Aorta (tissue), 5 donors: ENCODE results near the gene BPTF. TPM values are rescaled to one million over a fixed set of nuclear protein-coding genes. Genes with fewer than 3 reads are reported as not detected.

Experiments used
- ATAC-seq: fragments of 200-7000 bp; cut with Tn5 transposase; one replicate; pipeline ENCODE4 v1.9.1; 2022; ENCODE audit warnings: moderate library complexity; ENCODE audit not compliant: low FRiP score
- DNase-seq, 2 donors: peaks; one replicate each; pipeline ENCODE4 v3.0.0-alpha.2; 2020
- H3K27ac ChIP-seq, 2 donors: one replicate each; pipeline ENCODE4 v1.5.1; 2013; ENCODE audit warnings: low read length in 2 of 2, mild to moderate bottlenecking in 2 of 2, moderate library complexity in 2 of 2, control low read depth in 1 of 2, inconsistent platforms in 1 of 2, low read depth in 1 of 2
- H3K27me3 ChIP-seq, 2 donors: one replicate each; pipeline ENCODE4 v1.6.1; 2013; ENCODE audit warnings: control low read depth in 1 of 2, low read length in 1 of 2, mild to moderate bottlenecking in 1 of 2, moderate library complexity in 1 of 2; ENCODE audit not compliant: insufficient read depth in 2 of 2, control insufficient read depth in 1 of 2
- H3K36me3 ChIP-seq, 2 donors: one replicate each; pipeline ENCODE4 v1.6.1; 2013; ENCODE audit warnings: control low read depth in 1 of 2, low read length in 1 of 2, mild to moderate bottlenecking in 1 of 2; ENCODE audit not compliant: insufficient read depth in 2 of 2, control insufficient read depth in 1 of 2
- H3K4me1 ChIP-seq, 2 donors: one replicate each; pipeline ENCODE4 v1.6.1; 2013; ENCODE audit warnings: low read length in 2 of 2, control low read depth in 1 of 2, mild to moderate bottlenecking in 1 of 2, moderate library complexity in 1 of 2; ENCODE audit not compliant: insufficient read depth in 2 of 2, control insufficient read depth in 1 of 2
- H3K4me3 ChIP-seq, 2 donors: one replicate each; pipeline ENCODE4 v1.5.1; 2013; ENCODE audit warnings: low read length in 2 of 2, control low read depth in 1 of 2, mild to moderate bottlenecking in 1 of 2
- H3K9me3 ChIP-seq: one replicate; pipeline ENCODE4 v1.6.1; 2013; ENCODE audit warnings: mild to moderate bottlenecking, low read length; ENCODE audit not compliant: control insufficient read depth
- WGBS, 2 donors: extraction: QIAGEN DNeasy Blood & Tissue Kit; methylation state at CpG; one replicate each; pipeline ENCODE4 v1.1.7; 2013; 5-methylcytosine and 5-hydroxymethylcytosine counted together
- intact Hi-C, 2 donors: fragments of 100-400 bp; cut with DNase I; formaldehyde crosslinking; loops; one replicate each; pipeline versions ENCODE4 v1.14.2 to v1.15.0; 2022
- polyA plus RNA-seq, 2 donors: library from polyadenylated mRNA; stranded (reverse); fragments of 200-250 nt; gene quantifications; one replicate each; pipeline ENCODE4 v1.2.3, GENCODE V29; 2013
- total RNA-seq, 2 donors: library from RNA; stranded (reverse); fragmentation: NEBNext Ultra II Directional; extraction: Animal tissue kit (Norgen Biotek cat#: 25700); gene quantifications; one replicate each; pipeline ENCODE4 v1.2.1, GENCODE V29; 2021
- donor health status: healthy with polysubstance abuse.
- donor health status: Bipolar disorder and iron deficiency.
- donor health status: DM: no; HTN: no; CAD: no.
- donor health status: DM: no; HTN: no; CAD: no.
- donor health status: DM: yes; HTN: yes; CAD: no.

The BPTF gene
- total and polyA plus RNA-seq, 4 donors: 17.8 to 121 (median 54.2) TPM

DNA sequence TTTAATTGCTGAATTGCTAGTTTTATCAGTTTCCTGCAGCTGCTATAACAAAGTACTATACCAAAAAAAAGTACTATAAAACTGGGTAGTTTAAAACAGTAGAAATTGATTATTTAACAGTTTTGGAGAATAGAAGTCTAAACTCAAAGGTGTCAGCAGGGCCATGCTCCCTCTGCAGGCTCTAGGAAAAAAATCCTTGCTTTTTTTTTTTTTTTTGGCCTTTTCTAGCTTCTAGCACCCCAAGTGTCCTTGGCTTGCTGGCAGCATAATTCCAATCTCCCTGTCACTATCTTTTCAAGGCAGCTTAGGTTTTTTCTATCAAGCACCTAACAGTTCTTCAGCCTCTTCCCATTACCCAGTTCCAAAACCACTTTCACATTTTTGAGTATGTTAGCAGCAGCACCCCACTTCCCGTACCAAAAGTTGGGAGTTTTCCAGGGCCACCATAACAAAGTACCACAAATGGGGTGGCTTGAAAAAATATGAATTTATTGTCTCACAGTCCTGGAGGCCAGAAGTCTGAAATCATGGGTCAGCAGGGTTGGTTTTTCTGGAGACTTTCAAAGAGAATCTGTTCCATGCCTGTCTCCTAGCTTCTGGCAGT lies 37.4 kb downstream of the BPTF start:
- intact Hi-C loops: no loop called here
- Histone ChIP-seq H3K9me3 (no peaks in the 10 kb centered on the region), H3K4me3 (no peak overlapping the region), H3K36me3 (peaks cover 0 to 2% of the 10 kb centered on the region in 2 donors), H3K27ac (no peak overlapping the region), H3K4me1 (peaks cover 3% of the 10 kb centered on the region in 2 donors), H3K27me3 (no peaks in the 10 kb centered on the region)
- no peak for ATAC-seq
- DNase-seq: no peak
- WGBS, 2 donors: 93 to 94% methylated on average over 1 of the region's 1 CpG

DNA sequence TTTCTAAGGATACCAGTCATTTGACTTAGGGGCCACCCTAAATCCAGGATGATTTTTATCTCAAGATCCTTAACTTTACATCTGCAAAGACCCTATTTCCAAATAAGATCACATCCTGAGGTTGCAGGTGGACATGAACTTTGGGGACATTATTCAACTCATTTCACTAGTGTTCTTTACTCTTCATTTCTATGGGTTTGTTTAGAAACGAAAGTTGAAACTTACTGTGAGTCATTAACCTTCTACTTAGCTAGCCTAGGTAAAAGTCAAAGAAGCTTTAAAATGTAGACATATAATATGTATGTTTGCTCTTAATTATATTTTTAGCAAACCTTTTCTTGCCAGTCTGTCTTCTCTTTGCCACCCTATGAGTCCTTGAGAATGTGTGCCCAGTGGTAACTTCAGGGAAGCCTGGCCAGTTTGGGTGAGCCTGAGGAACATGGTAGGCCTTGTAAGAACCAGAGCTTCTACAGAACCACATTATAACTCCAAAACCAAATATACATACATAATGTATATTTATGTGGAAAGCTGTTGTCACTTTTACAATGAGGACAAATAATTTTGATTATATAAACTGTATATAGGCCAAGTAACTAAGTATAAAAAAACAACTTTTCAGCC lies 38.4 kb downstream of the BPTF start:
- DNase-seq (no peak), ATAC-seq (no peak)
- Histone ChIP-seq H3K27ac (no peak overlapping the region), H3K36me3 (peaks cover 0 to 2% of the 10 kb centered on the region in 2 donors), H3K4me3 (no peak overlapping the region), H3K9me3 (no peaks in the 10 kb centered on the region), H3K4me1 (peaks cover 3% of the 10 kb centered on the region in 2 donors), H3K27me3 (no peaks in the 10 kb centered on the region)
- intact Hi-C loops: no loop called here
- WGBS, 2 donors: 73 to 89% methylated on average over 1 of the region's 1 CpG

DNA sequence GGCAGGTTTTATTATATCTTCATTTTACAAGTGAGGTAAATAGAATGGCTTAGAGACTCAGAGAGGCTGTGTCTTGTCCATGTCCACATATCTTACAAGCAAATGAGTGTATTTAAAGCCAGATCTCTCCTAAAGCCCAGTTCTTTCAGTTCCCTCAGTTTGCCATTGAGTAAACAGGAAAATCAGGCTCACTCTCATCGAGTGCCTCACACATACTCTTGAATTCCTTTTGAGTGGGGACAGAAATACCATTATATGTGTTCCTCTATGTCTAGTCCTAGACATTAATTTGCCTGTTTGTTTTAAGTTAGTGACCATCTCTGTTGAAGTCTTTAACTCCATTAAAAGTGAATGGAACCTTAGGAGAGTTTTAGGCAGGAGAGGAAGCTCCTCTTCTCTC lies 40.1 kb downstream of the BPTF start:
- H3K4me1 ChIP-seq: peaks cover 3% of the 10 kb centered on the region in 2 donors
- WGBS, 2 donors: 20 to 21% methylated on average over 1 of the region's 1 CpG
- intact Hi-C loops: no loop called here
- no peak overlapping the region for H3K27ac ChIP-seq
- peaks cover 0 to 2% of the 10 kb centered on the region in 2 donors for H3K36me3 ChIP-seq
- no peaks in the 10 kb centered on the region for H3K9me3 ChIP-seq
- no peak overlapping the region for H3K4me3 ChIP-seq
- no peaks in the 10 kb centered on the region for H3K27me3 ChIP-seq
- ATAC-seq: no peak
- no peak for DNase-seq

DNA sequence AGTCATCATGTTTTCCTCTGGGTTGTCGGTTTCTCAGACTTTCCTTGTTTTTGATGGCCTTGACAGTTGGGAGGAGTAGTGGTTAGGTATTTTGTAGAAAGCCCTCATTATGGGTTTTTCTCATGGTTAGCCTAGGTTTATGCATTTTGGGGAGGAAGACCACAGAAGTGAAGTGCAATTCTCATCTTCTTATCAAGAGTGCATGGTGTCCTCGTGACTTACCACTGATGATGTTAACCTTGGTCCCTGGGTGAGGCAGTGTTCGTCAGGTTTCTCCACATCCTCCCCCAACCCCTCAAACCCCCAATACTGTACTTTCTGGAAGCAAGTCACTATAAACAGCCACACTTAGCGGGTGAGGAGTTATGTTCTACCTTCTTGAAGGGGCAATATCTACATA lies 42.3 kb downstream of the BPTF start:
- Histone ChIP-seq H3K9me3 (no peaks in the 10 kb centered on the region), H3K4me1 (peaks cover 2 to 3% of the 10 kb centered on the region in 2 donors), H3K27ac (no peak overlapping the region), H3K27me3 (no peaks in the 10 kb centered on the region), H3K4me3 (no peak overlapping the region), H3K36me3 (no peaks in the 10 kb centered on the region)
- intact Hi-C loops: no loop called here
- 92 to 97% methylated on average over 4 of the region's 4 CpGs for WGBS, 2 donors
- DNase-seq (no peak), ATAC-seq (no peak)

DNA sequence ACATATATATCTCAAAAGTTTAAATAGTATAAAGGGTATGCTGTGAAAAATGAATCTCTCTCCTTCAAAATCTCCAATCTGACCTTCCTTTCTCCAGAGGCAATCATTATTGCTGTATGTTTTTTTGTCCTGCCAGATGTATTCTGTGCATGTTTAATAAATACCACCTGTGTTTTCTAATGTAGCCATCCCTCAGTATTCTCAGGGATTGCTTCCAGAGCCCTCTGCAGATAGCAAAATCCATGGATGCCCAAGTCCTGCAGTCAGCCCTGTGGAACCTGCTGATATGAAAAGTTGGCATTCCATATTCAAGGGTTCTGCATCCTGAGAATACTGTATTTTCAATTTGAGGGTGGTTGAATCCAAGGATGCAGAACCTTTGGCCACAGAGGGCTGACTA lies 42.9 kb downstream of the BPTF start:
- intact Hi-C loops: no loop called here
- Histone ChIP-seq H3K4me1 (peaks cover 0 to 3% of the 10 kb centered on the region in 2 donors), H3K27me3 (no peaks in the 10 kb centered on the region), H3K9me3 (no peaks in the 10 kb centered on the region), H3K4me3 (no peak overlapping the region), H3K36me3 (no peaks in the 10 kb centered on the region), H3K27ac (no peak overlapping the region)
- DNase-seq (no peak), ATAC-seq (no peak)

DNA sequence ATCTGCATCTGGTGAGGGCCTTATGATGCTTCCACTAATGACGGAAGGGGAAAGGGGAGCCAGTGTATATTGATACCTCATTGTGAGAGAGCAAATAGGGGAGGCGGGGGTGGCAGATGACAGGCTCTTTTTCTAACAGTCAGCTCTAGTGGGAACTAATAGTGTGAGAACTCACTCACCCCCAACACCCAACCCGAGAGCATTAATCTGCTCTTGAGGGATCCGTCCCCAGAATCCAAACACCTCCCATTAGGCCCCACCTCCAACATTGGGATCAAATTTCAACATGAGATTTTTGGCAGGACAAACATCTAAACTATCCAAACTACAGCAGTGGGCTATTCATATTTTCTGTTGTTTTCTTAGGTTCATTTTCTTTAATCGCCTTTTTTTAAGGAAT lies 54.4 kb downstream of the BPTF start:
- DNase-seq: no peak
- no peaks in the 10 kb centered on the region for H3K4me1 ChIP-seq
- no peaks in the 10 kb centered on the region for H3K9me3 ChIP-seq
- ATAC-seq: no peak
- peaks cover 0 to 3% of the 10 kb centered on the region in 2 donors for H3K36me3 ChIP-seq
- no peaks in the 10 kb centered on the region for H3K27me3 ChIP-seq
- H3K4me3 ChIP-seq: no peak overlapping the region
- H3K27ac ChIP-seq: no peak overlapping the region
- WGBS, 2 donors: 59 to 66% methylated on average over 5 of the region's 5 CpGs
- intact Hi-C loops: no loop called here

DNA sequence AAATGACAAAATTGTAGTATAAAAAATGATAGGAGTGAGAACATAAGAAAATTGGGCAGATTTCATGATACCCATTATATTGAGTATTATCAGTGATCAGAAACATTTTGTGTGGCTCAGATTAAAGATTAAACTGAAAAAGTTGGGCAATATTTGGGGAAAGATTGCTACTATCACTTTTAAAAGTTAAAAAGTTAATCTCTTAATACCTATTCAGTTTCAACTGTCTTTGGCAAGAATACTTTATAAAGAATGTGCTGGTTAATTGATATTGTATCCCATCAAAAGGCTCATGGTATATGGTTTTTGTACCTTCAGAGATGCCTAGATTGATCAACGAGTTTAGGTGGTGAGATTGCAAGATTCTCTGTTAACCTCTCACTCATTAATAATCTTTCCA lies 55.8 kb downstream of the BPTF start:
- WGBS, 2 donors: 89 to 94% methylated on average over 1 of the region's 1 CpG
- H3K9me3 ChIP-seq: no peaks in the 10 kb centered on the region
- ATAC-seq (no peak), DNase-seq (no peak)
- no peaks in the 10 kb centered on the region for H3K27me3 ChIP-seq
- H3K4me1 ChIP-seq: no peaks in the 10 kb centered on the region
- H3K27ac ChIP-seq: no peak overlapping the region
- intact Hi-C loops: no loop called here
- H3K4me3 ChIP-seq: no peak overlapping the region
- H3K36me3 ChIP-seq: no peaks in the 10 kb centered on the region

DNA sequence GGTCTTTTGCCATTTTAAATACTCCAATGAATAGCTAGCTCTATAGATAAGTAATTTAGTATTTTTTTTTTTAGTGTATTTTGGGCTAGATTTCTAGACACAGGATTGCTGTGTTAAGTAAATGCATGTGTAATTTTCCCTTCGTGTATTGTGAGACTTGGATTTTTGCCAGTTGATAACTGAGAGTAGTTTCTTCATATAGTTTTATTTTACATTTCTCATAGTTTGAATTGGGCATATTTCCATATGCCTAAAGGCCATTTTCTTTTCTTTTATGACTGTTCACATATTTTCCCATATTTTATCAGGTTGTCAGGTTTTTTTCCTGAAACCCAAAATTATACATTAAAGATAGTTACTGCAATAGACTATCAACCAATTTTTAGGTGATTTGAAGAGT lies 59.4 kb downstream of the BPTF start:
- intact Hi-C loops: no loop called here
- Histone ChIP-seq H3K4me3 (no peak overlapping the region), H3K27ac (no peak overlapping the region), H3K4me1 (no peaks in the 10 kb centered on the region), H3K9me3 (no peaks in the 10 kb centered on the region), H3K27me3 (no peaks in the 10 kb centered on the region), H3K36me3 (peaks cover 4 to 5% of the 10 kb centered on the region in 2 donors)
- 0 to 11% methylated on average over 1 of the region's 1 CpG for WGBS, 2 donors
- DNase-seq (no peak), ATAC-seq (no peak)

DNA sequence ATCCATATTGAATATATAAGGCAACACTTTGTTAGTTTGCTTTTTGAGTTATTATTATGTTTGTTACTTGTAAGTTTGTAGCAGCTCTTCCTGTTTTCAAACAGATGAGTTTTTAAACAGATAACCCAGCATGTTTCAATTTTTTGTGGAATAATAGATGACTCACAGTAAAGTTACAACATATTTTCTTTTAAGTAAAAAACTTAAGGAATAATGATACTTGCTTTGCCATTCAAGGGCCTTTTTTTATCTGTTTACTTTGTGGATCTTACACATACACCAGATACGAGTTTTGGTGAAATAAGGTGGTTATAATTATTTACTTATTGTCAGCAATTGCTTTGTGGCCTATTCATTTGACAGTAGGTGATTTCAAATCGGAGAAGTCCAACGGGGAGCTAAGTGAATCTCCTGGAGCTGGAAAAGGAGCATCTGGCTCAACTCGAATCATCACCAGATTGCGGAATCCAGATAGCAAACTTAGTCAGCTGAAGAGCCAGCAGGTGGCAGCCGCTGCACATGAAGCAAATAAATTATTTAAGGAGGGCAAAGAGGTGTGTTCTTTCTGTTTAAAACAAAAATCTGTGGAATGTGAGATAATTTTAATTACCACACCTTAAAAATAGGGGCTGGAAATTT lies 66.3 kb downstream of the BPTF start:
- no peaks in the 10 kb centered on the region for H3K9me3 ChIP-seq
- H3K27ac ChIP-seq: no peak overlapping the region
- intact Hi-C loops: no loop called here
- H3K27me3 ChIP-seq: no peaks in the 10 kb centered on the region
- peaks cover 7 to 8% of the 10 kb centered on the region in 2 donors for H3K36me3 ChIP-seq
- DNase-seq (no peak), ATAC-seq (no peak)
- no peak overlapping the region for H3K4me3 ChIP-seq
- WGBS, 2 donors: 74% methylated on average over 6 of the region's 6 CpGs
- H3K4me1 ChIP-seq: no peaks in the 10 kb centered on the region
